SU-DHL-6 (cell line): ENCODE results near the gene MAP2K2.

ENCODE experiments used
- EZH2phosphoT487 ChIP-seq: fragments of 200-600 bp; sonication (generic), shearing (Covaris generic); conservative IDR thresholded peaks from 2 replicates; pipeline ENCODE4 v1.6.1; 2018; ENCODE audit warnings: mild to moderate bottlenecking, antibody characterized with exemption, low read length, moderate library complexity, mixed read lengths
- TF ChIP-seq, protein P1 (sequence below): fragments of 200-600 bp; sonication (generic); IDR thresholded peaks from one replicate; pipeline ENCODE4 v1.5.1; 2017; ENCODE audit warnings: antibody characterized with exemption, mild to moderate bottlenecking, low read length, moderate library complexity; ENCODE audit not compliant: insufficient read depth, poor library complexity, severe bottlenecking

DNA sequence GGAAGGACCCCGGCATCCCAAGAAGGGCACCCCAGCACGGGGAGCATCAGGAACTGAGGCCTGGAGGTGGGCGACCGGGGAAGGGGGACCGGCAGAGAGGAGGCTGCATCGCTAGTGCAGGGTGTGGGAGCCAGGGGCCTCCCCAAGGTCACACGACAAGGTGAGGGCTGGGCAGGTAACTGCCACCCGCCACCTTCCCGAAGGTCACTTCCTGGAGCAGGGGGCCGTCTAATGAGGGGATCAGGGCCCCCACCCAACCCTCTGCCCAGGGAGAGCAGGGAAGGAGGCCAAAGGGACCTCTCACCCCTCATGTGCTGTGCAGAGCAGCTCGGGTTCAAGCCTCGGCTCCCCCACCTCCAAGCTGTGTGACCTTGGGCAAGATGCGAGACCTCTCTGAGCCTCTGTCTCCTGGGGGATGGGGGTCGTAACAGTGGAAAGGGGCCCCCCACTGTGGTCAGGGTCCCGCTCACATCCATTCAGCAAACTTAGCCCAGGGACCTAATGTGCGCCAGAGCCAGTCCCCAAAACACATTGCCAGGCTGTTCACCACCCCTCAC lies 63.2 kb downstream of the MAP2K2 start:
- TF ChIP-seq, protein P1, sequence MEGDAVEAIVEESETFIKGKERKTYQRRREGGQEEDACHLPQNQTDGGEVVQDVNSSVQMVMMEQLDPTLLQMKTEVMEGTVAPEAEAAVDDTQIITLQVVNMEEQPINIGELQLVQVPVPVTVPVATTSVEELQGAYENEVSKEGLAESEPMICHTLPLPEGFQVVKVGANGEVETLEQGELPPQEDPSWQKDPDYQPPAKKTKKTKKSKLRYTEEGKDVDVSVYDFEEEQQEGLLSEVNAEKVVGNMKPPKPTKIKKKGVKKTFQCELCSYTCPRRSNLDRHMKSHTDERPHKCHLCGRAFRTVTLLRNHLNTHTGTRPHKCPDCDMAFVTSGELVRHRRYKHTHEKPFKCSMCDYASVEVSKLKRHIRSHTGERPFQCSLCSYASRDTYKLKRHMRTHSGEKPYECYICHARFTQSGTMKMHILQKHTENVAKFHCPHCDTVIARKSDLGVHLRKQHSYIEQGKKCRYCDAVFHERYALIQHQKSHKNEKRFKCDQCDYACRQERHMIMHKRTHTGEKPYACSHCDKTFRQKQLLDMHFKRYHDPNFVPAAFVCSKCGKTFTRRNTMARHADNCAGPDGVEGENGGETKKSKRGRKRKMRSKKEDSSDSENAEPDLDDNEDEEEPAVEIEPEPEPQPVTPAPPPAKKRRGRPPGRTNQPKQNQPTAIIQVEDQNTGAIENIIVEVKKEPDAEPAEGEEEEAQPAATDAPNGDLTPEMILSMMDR: no peak
- no peak for TF ChIP-seq EZH2phosphoT487
